Naive thymus-derived CD8-positive, alpha-beta T cell (primary cell): ENCODE results near the gene SPATA18. TPM values are rescaled to one million over a fixed set of nuclear protein-coding genes. Genes with fewer than 3 reads are reported as not detected.
A peak's percentile ranks its signal among the peaks of the same experiment; 100 is the strongest.

Experiments used
- ATAC-seq, 2 donors: fragments of 150-1000 bp; cut with Tn5 transposase in 1 of 2; sonication (Bioruptor Pico), chemical (Tn5 transposase) in 1 of 2; 1 replicate in 1 of 2; 2 replicates in 1 of 2; pipeline ENCODE4 v1.10.0; 2021; ENCODE audit warnings: mild to moderate bottlenecking in 2 of 2, moderate library complexity in 2 of 2
- POLR2A ChIA-PET: fragments of 350-600 bp; sonication (Branson Sonifier 250); formaldehyde crosslinking; loops from one replicate; lab custom pipeline; 2021; ENCODE audit warnings: antibody characterized with exemption; lab: Charles Lee
- DNase-seq, 10 donors: peaks; one replicate each; pipeline versions ENCODE4 v3.0.0 to v3.0.0-alpha.2; 2020 to 2022
- H3K27ac Mint-ChIP-seq, 10 donors: one replicate each; pipeline ENCODE4 v1.8.0; 2020 to 2022; ENCODE audit warnings: mild to moderate bottlenecking in 10 of 10, mixed read lengths in 10 of 10, moderate library complexity in 4 of 10, inconsistent platforms in 1 of 10
- H3K27me3 Mint-ChIP-seq, 5 donors: one replicate each; pipeline ENCODE4 v1.8.0; 2021 to 2022; ENCODE audit warnings: mixed read lengths in 5 of 5
- H3K36me3 Mint-ChIP-seq, 3 donors: one replicate each; pipeline ENCODE4 v1.8.0; 2020 to 2022; ENCODE audit warnings: mixed read lengths in 3 of 3, mild to moderate bottlenecking in 2 of 3, inconsistent platforms in 1 of 3
- H3K4me1 Mint-ChIP-seq, 4 donors: one replicate each; pipeline ENCODE4 v1.8.0; 2021 to 2022; ENCODE audit warnings: mixed read lengths in 4 of 4
- H3K4me3 Mint-ChIP-seq, 10 donors: one replicate each; pipeline ENCODE4 v1.8.0; 2020 to 2022; ENCODE audit warnings: mild to moderate bottlenecking in 10 of 10, mixed read lengths in 10 of 10, moderate library complexity in 6 of 10, inconsistent platforms in 1 of 10
- H3K9me3 Mint-ChIP-seq, 9 donors: one replicate each; pipeline ENCODE4 v1.8.0; 2020 to 2022; ENCODE audit warnings: mixed read lengths in 9 of 9, mild to moderate bottlenecking in 3 of 9, inconsistent platforms in 1 of 9, moderate library complexity in 1 of 9
- polyA plus RNA-seq, 3 donors: library from polyadenylated mRNA; unstranded; fragments of 300-500 nt; fragmentation: Illumina TruSeq; gene quantifications; one replicate each; pipeline ENCODE4 v1.2.3, GENCODE V29; 2021
- total RNA-seq, 8 experiments: library from RNA in 2 of 8; stranded (reverse) in 2 of 8; gene quantifications; one replicate each; pipeline ENCODE4 v1.2.3 and lab custom pipeline; 2021 to 2026

Gene SPATA18
- total and polyA plus RNA-seq, 5 experiments from 2014 or later = 0.44 TPM; not detected in 4

- DNase-seq (no peak), ATAC-seq (no peak)
- peaks cover 0 to 5% (median 0%) of the 10 kb centered on the region in 5 donors for H3K27me3 Mint-ChIP-seq
- peaks cover 9 to 19% (median 14%) of the 10 kb centered on the region in 4 donors for H3K4me1 Mint-ChIP-seq
- POLR2A ChIA-PET = no interaction called here
- no peak overlapping the region for H3K4me3 Mint-ChIP-seq
- no peak overlapping the region for H3K27ac Mint-ChIP-seq
- peaks cover 5 to 18% (median 7%) of the 10 kb centered on the region in 3 donors for H3K36me3 Mint-ChIP-seq
- no peaks in the 10 kb centered on the region for H3K9me3 Mint-ChIP-seq
Observed at GRCh38 chr4:52032005-52032404, 19.1 kb upstream of the SPATA18 start.

- ATAC-seq (no peak), DNase-seq (no peak)
- Mint-ChIP-seq H3K27ac (peak overlapping the region in 1 of 10 donors; percentile 4), H3K4me3 (no peak overlapping the region), H3K27me3 (peaks cover 0 to 16% (median 0%) of the 10 kb centered on the region in 5 donors), H3K4me1 (peaks cover 15 to 26% (median 23%) of the 10 kb centered on the region in 4 donors), H3K36me3 (peaks cover 0 to 3% (median 0%) of the 10 kb centered on the region in 3 donors), H3K9me3 (no peaks in the 10 kb centered on the region)
- POLR2A ChIA-PET = no interaction called here
Observed at GRCh38 chr4:52035190-52035589, 15.9 kb upstream of the SPATA18 start.

GRCh38 chr4:52036886-52037530, 14.1 kb upstream of the SPATA18 start:
- no peaks in the 10 kb centered on the region for H3K9me3 Mint-ChIP-seq
- H3K36me3 Mint-ChIP-seq = no peaks in the 10 kb centered on the region
- H3K4me1 Mint-ChIP-seq = peaks cover 15 to 26% (median 23%) of the 10 kb centered on the region in 4 donors
- H3K27me3 Mint-ChIP-seq = peaks cover 1 to 24% (median 9%) of the 10 kb centered on the region in 5 donors
- DNase-seq = no peak
- H3K27ac Mint-ChIP-seq = peak overlapping the region in 8 of 10 donors; percentile 37 to 87 (median 72)
- H3K4me3 Mint-ChIP-seq = peak overlapping the region; percentile 79 to 93 (median 86)
- POLR2A ChIA-PET = interaction anchor here (1.8 kb wide), 1 partner anchor 194 kb away, joined by 16 read pairs; the partner anchor contains the start of gene DCUN1D4
- ATAC-seq = no peak

GRCh38 chr4:52037689-52038102, 13.4 kb upstream of the SPATA18 start:
- POLR2A ChIA-PET = interaction anchor here (1.8 kb wide), 1 partner anchor 194 kb away, joined by 16 read pairs; the partner anchor contains the start of gene DCUN1D4
- H3K36me3 Mint-ChIP-seq = no peaks in the 10 kb centered on the region
- DNase-seq (peak in 2 of 10 donors; percentile 4 to 31), ATAC-seq (peak; percentile 43)
- H3K4me1 Mint-ChIP-seq = peaks cover 15 to 26% (median 23%) of the 10 kb centered on the region in 4 donors
- peak overlapping the region in 9 of 10 donors; percentile 25 to 87 (median 71) for H3K27ac Mint-ChIP-seq
- peaks cover 6 to 29% (median 14%) of the 10 kb centered on the region in 5 donors for H3K27me3 Mint-ChIP-seq
- H3K9me3 Mint-ChIP-seq = no peaks in the 10 kb centered on the region
- peak overlapping the region; percentile 79 to 93 (median 86) for H3K4me3 Mint-ChIP-seq

GRCh38 chr4:52038103-52038912, 12.8 kb upstream of the SPATA18 start, which contains the start of gene SGCB:
Gene SGCB, minus strand, starts transcription at chr4:52038299. Its CDS starts 40 bp downstream, at chr4:52038259.
- DNase-seq (peak; percentile 55 to 82 (median 70)), ATAC-seq (peak; percentile 93 to 97)
- Mint-ChIP-seq H3K4me3 (peak within 1 kb of the TSS; percentile 79 to 93 (median 86)), H3K36me3 (no peaks in the 10 kb centered on the region), H3K4me1 (peaks cover 15 to 26% (median 23%) of the 10 kb centered on the region in 4 donors), H3K9me3 (no peaks in the 10 kb centered on the region), H3K27me3 (peaks cover 6 to 31% (median 19%) of the 10 kb centered on the region in 5 donors), H3K27ac (peak within 1 kb of the TSS in 9 of 10 donors; percentile 41 to 87 (median 79))
- POLR2A ChIA-PET = interaction anchor here (1.4 to 1.8 kb wide), 2 partner anchors 195 to 675 kb away, joined by 3 to 16 read pairs; partner anchors contain the start of gene DCUN1D4

GRCh38 chr4:52045028-52045427, 6.1 kb upstream of the SPATA18 start:
- H3K36me3 Mint-ChIP-seq = no peaks in the 10 kb centered on the region
- peaks cover 29 to 74% (median 46%) of the 10 kb centered on the region in 5 donors for H3K27me3 Mint-ChIP-seq
- H3K9me3 Mint-ChIP-seq = peaks cover 0 to 2% (median 0%) of the 10 kb centered on the region in 9 donors
- POLR2A ChIA-PET = no interaction called here
- no peak for DNase-seq
- H3K27ac Mint-ChIP-seq = no peak overlapping the region
- no peak for ATAC-seq
- no peaks in the 10 kb centered on the region for H3K4me1 Mint-ChIP-seq
- H3K4me3 Mint-ChIP-seq = no peak overlapping the region

GRCh38 chr4:52049266-52049665, 1.8 kb upstream of the SPATA18 start:
- no peak for ATAC-seq
- H3K4me1 Mint-ChIP-seq = peaks cover 7 to 23% (median 15%) of the 10 kb centered on the region in 4 donors
- peaks cover 0 to 2% (median 0%) of the 10 kb centered on the region in 9 donors for H3K9me3 Mint-ChIP-seq
- H3K27me3 Mint-ChIP-seq = peaks cover 41 to 73% (median 64%) of the 10 kb centered on the region in 5 donors
- H3K4me3 Mint-ChIP-seq = no peak overlapping the region
- H3K36me3 Mint-ChIP-seq = no peaks in the 10 kb centered on the region
- POLR2A ChIA-PET = no interaction called here
- no peak overlapping the region for H3K27ac Mint-ChIP-seq
- DNase-seq = no peak

GRCh38 chr4:52051615-52052474, 741 bp downstream of the SPATA18 start:
- Mint-ChIP-seq H3K4me3 (peak overlapping the region; percentile 48 to 78 (median 66)), H3K27me3 (peaks cover 47 to 70% (median 69%) of the 10 kb centered on the region in 5 donors), H3K9me3 (peaks cover 0 to 2% (median 0%) of the 10 kb centered on the region in 9 donors), H3K4me1 (peaks cover 7 to 23% (median 15%) of the 10 kb centered on the region in 4 donors), H3K36me3 (no peaks in the 10 kb centered on the region), H3K27ac (no peak overlapping the region)
- POLR2A ChIA-PET = no interaction called here
- no peak for DNase-seq
- peak; percentile 38 to 46 for ATAC-seq

GRCh38 chr4:52052475-52052780, 1.3 kb downstream of the SPATA18 start:
- Mint-ChIP-seq H3K36me3 (no peaks in the 10 kb centered on the region), H3K4me3 (peak overlapping the region in 9 of 10 donors; percentile 16 to 78 (median 55)), H3K27me3 (peaks cover 48 to 70% (median 65%) of the 10 kb centered on the region in 5 donors), H3K9me3 (peaks cover 0 to 2% (median 0%) of the 10 kb centered on the region in 9 donors), H3K27ac (no peak overlapping the region), H3K4me1 (peaks cover 7 to 23% (median 15%) of the 10 kb centered on the region in 4 donors)
- DNase-seq = no peak
- ATAC-seq = no peak
- POLR2A ChIA-PET = no interaction called here

- DNase-seq = no peak
- no peak for ATAC-seq
- H3K36me3 Mint-ChIP-seq = no peaks in the 10 kb centered on the region
- H3K4me1 Mint-ChIP-seq = peaks cover 7 to 23% (median 15%) of the 10 kb centered on the region in 4 donors
- H3K27ac Mint-ChIP-seq = no peak overlapping the region
- POLR2A ChIA-PET = no interaction called here
- no peak overlapping the region for H3K4me3 Mint-ChIP-seq
- H3K9me3 Mint-ChIP-seq = no peaks in the 10 kb centered on the region
- H3K27me3 Mint-ChIP-seq = peaks cover 36 to 70% (median 55%) of the 10 kb centered on the region in 5 donors
Observed at GRCh38 chr4:52054254-52054653, 3.1 kb downstream of the SPATA18 start.

GRCh38 chr4:52057196-52057595, 6.1 kb downstream of the SPATA18 start:
- H3K27ac Mint-ChIP-seq = no peak overlapping the region
- H3K4me3 Mint-ChIP-seq = no peak overlapping the region
- POLR2A ChIA-PET = no interaction called here
- ATAC-seq (no peak), DNase-seq (no peak)
- peaks cover 25 to 63% (median 41%) of the 10 kb centered on the region in 5 donors for H3K27me3 Mint-ChIP-seq
- no peaks in the 10 kb centered on the region for H3K9me3 Mint-ChIP-seq
- H3K4me1 Mint-ChIP-seq = peaks cover 4 to 10% (median 5%) of the 10 kb centered on the region in 4 donors
- no peaks in the 10 kb centered on the region for H3K36me3 Mint-ChIP-seq

- Mint-ChIP-seq H3K27me3 (peaks cover 14 to 52% (median 33%) of the 10 kb centered on the region in 5 donors), H3K4me3 (no peak overlapping the region), H3K27ac (no peak overlapping the region), H3K4me1 (peaks cover 0 to under 1% (median 0%) of the 10 kb centered on the region in 4 donors), H3K36me3 (no peaks in the 10 kb centered on the region), H3K9me3 (no peaks in the 10 kb centered on the region)
- POLR2A ChIA-PET = no interaction called here
- no peak for DNase-seq
- no peak for ATAC-seq
Observed at GRCh38 chr4:52058275-52058674, 7.2 kb downstream of the SPATA18 start.
